GM19455 (cell line): Measurements from ENCODE around the gene TWF1.
"Not testable (repeated sequence)": the region's sequence is repeated elsewhere in the genome, so short reads cannot be mapped to it uniquely, and the experiment has no call there.

Experiments
- ATAC-seq: cut with Tn5 transposase; IDR thresholded peaks from one replicate; pipeline ENCODE4 v1.9.1; 2021; ENCODE audit not compliant: unreplicated experiment

The TWF1 gene

DNA sequence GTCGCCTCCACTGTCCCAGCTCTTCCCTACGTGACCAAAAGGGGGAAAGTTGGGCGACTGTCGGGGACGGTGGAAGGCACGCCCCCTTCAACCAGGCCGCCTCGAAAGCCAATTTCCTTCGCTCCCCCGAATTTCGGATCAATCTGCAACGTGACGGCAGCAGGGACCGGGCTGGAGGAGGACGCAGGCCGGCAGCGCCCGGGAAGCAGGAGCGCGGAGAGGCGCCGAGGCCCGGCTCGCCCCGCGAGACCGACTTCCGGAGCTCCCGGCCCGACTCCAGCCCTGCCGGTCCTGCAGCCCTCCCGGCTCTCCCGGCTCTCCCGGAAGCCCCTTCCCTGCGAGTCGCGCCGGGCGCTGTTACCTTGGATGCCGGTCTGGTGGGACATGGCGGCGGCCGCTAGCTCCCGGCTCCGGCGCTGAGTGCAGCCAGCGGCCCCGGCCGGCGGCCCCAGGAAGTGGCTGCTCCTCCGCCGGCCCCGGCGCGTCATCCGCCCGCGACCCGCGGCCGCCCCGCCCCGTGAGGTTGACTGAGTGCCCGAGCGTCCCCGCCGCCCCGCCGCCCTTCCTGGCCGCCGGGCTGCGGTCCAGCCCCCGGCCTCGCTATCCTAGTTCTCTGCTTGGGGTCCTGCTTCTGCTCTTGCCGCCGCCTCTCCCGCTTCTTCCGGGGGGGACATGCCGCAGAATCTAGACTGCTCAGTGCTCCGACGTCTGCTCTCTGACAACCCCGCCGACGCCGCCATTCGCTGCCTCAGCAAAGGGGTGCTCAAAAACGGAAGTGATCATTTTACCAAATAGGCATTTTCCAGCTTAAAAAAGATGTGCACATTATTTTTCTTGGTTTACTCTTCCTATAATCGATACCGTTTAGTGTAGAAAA, at the start of gene TWF1:
TWF1 (minus strand) TSS at position 458 of the 877 bp plus-strand sequence; CDS start at position 386, 72 bp downstream.
- peak; percentile 95 for ATAC-seq

DNA sequence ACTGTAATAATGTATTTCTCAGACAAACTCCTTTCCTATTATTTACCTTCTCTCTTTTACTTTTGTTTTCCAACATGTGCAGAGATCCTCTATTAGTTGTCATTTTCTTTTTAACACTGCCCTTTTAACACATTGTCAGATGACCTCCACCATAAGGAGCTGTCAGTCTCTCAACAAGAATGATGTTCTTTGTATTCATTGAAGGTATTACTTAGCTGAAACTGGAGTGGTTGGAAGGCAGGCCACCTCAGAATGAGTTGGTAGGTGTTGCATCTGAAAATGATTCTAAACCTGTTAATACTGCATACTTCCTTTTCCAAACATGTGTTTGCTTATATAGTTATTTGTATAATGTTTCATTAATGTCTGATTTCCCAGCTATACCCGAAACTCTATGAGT, 46.6 kb upstream of the TWF1 start:
- ATAC-seq: no peak

GRCh38 chr12:43848786-43849185, 42.7 kb upstream of the TWF1 start:
- ATAC-seq: no peak

DNA sequence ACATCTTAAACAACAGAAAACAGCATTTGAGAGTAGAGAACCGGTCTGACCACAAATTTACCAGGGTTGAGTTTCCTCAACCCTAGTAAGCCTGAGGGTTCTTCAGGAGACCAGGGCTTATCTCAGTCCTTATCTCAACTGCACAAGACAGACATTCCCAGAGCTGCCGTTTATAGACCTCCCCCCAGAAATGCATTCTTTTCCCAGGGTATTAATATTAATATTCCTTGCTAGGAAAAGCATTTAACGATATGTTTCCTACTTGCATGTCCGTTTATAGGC, 42.0 kb upstream of the TWF1 start:
- ATAC-seq: no peak

GRCh38 chr12:43847425-43848225, 41.5 kb upstream of the TWF1 start:
- ATAC-seq: not testable (repeated sequence)

DNA sequence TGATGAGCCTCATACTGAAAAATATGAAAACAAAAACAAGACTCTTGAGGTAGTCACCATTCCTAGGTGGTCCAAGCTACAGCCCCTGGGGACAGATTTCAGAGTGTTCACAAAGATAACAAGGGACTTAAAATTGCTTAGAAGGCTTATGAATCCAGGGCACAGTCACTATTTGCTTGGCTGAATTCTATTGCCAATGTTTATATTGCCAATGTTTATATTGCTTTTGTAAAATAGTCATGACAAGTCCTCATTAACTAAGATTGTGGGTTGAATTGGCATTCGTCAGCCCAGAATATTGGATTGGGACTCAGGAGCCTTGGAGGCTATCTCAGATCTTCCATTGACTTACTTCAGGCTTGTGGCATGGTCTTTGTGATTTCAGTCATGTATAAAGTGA, 36.1 kb upstream of the TWF1 start:
- no peak for ATAC-seq

- no peak for ATAC-seq
These were observed 35.1 kb upstream of the TWF1 start for GRCh38 chr12:43841253-43841652.

DNA sequence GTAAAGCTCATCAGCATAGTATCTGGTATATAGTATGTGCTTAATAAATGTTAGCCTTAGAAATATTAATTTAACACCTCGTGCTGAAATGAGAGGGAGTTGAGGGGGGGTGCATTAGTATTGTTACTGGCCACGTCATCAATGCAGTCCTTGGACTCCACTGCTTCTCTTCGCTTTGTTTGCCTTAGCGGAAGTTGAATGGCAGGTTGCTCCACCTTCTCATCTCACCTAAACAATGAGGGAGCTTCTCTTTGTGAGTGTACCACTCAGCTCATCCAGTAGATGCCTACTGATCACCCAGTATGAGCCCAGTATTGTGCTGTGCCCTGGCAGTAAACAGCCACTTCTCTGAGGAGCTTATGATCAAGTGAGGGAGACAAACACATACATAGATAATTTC, 34.2 kb upstream of the TWF1 start:
- no peak for ATAC-seq

GRCh38 chr12:43836475-43836989, 30.4 kb upstream of the TWF1 start:
- ATAC-seq: peak; percentile 8

DNA sequence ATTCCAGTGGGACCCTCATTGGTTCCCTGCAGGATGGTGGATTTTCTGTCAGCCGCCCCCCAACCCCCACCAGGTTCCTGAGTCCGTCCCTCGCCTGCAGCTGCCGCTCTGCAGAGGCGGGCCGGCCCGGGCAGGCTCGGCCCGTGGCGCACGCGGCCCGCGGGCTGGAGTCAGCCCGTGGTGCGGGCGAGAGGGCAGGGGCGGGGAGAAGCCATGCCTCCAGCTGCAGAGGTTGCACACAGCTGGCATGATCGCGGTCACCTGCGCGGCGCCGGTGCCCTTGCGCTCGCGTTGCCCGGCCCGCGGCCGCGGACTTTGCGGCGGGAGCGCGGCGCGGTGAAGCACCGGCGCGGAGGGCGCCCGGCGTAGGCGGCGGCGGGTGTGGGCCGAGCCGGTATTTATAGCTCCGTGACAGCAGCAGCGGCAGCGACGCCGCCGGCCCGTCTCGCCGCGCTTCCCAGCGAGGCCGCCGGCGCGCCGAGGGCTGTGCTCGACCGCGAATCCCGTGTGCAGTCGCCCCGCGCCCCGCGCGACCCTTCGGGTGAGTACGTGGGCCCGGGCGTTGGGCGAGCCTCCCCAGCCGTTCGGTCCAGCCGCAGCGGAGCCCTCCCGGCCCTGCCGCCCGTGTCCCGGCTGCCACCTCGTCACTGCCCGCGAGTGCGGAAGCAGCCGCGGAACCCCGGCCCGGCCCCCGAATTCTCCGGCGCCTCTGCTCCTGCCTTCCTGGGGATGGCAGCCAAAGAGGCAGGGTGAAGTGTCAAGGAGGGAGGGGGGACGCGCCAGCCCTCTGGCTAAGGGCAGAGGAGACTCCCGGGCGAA, 29.7 kb upstream of the TWF1 start, which contains the start of gene TMEM117:
TMEM117 (plus strand) TSS at position 426 of the 819 bp plus-strand sequence.
- ATAC-seq: peak; percentile 80

DNA sequence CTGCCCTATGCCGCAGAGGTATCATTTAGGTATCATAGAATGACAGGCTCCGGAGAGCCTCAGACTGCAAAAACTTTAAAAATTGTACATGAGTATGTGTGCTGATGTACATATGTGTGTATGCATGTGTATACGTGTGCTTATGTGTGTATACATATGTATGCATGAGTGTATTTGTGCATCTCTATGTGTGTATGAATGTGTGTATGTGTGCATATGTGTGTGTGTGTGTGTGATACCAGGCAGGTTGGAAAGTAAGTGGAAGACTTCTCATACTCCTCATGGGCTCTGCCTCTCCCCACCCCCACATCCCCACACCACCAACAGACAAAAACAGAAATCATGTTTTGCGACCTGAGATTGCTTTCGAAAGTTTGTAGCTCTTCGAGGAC, 29.1 kb upstream of the TWF1 start:
- peak; percentile 14 for ATAC-seq

DNA sequence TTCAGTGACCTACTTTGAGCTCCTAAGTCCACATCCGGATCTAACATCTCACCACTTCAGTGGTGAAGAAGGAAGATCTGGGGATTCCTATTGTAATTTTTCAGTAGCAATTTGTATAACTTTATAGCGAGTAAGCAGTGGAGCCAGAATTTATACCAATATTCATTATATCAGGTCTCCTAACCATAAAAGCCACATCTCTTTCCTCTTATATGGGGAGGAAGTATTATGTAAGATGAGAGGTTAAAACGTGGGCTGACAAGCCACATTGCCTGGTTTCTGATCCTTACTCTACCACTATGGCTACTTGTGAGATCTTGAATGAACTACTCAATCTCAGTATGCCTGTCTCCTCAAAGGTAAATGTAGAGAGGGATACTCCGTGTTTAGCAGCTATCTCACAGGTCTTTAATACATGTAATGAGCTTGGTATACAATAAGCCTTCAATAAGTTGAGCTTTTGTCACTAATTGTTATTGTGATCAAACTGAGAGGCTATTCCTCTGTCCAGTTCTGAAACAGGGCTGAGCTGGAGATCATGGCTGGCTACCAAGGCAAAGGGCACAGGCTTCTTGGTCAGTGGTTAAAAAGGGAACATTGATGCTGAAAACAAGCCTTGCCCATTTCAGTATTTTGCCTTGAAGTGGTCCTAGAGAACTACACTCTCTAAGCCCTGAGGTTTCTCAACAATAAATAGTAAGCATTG, 26.5 kb upstream of the TWF1 start:
- no peak for ATAC-seq

GRCh38 chr12:43827093-43827492, 21.0 kb upstream of the TWF1 start:
- ATAC-seq: no peak

- no peak for ATAC-seq
These were observed 20.6 kb upstream of the TWF1 start for GRCh38 chr12:43826681-43827080.

DNA sequence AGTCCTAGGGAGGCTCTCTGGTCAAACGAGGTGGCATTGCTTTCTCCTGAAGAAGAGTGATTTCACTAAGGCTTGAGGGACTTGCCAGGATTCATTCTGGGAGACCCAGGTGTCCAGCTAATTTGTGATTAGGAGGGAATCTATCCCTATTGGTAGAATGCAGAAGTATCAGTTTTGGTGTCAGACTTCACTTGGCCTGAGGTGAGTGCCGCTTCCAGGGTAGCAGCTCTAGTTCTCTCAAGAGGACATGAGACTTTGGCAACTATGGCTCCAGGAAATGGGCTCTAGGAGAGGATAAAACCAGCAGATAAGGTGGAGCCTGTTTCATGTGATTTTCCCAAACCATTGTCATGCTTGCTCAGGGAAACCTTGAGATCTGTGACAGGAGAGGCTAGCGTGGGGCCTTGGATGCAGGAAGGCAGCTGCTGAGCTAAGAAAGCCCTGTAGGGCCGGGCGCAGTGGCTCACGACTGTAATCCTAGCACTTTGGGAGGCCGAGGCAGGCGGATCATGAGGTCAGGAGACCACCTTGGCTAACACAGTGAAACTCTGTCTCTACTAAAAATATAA, 18.2 kb upstream of the TWF1 start:
- no peak for ATAC-seq

GRCh38 chr12:43816168-43816567, 10.1 kb upstream of the TWF1 start:
- ATAC-seq: no peak

GRCh38 chr12:43815416-43815815, 9.3 kb upstream of the TWF1 start:
- no peak for ATAC-seq

DNA sequence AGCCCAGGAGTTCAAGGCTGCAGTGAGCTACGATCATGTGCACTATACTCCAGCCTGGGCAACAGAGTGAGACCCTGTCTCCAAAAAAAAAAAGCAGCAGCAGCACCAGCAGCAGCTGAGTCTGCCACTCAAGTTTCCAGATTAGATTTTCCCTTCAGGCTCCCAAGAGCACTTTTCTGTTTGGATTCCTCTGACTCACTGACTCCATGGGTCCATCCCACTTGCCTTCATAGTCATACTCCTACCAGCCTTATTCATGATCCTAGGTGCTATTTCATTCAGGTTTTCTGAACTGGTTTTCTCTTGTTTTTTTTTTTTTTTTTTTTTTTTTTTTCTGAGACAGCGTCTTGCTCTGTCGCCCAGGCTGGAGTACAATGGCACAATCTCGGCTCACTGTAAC, 6.8 kb upstream of the TWF1 start:
- no peak for ATAC-seq

- no peak for ATAC-seq
These were observed 5.9 kb upstream of the TWF1 start for GRCh38 chr12:43812057-43812456.

GRCh38 chr12:43807386-43807785, 1.3 kb upstream of the TWF1 start:
- ATAC-seq: no peak
